C1 segment of cervical spinal cord (tissue), 14 donors: ENCODE data around the gene DCT.
A peak's percentile ranks its signal among the peaks of the same experiment; 100 is the strongest.
"Not testable (repeated sequence)": the region's sequence is repeated elsewhere in the genome, so short reads cannot be mapped to it uniquely, and the experiment has no call there.

Source experiments
- DNase-seq, 14 donors: peaks; one replicate each; lab custom pipeline; 2025; lab: John Stamatoyannopoulos, UW

Gene DCT

GRCh38 chr13:94479616-94480015 lies at the start of gene DCT:
Gene DCT, minus strand, starts transcription at chr13:94479682. Its CDS starts 427 bp downstream, at chr13:94479255.
- no peak for DNase-seq

DNA sequence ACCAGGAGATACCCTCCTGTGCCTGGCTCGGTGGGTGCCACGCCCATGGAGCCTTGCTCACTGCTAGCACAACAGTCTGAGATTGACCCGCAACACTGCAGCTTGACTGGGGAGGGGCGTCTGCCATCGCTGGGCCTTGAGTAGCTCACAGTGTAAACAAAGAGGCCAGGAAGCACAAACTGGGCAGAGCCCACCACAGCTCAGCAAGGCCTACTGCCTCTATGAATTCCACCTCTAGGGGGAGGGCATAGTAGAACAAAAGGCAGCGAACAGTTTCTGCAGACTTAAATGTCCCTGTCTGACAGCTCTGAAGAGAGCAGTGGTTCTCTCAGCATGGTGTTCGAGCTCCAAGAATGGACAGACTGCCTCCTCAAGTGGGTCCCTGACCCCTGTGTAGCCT lies 47.5 kb upstream of the DCT start:
- not testable (repeated sequence) for DNase-seq

DNA sequence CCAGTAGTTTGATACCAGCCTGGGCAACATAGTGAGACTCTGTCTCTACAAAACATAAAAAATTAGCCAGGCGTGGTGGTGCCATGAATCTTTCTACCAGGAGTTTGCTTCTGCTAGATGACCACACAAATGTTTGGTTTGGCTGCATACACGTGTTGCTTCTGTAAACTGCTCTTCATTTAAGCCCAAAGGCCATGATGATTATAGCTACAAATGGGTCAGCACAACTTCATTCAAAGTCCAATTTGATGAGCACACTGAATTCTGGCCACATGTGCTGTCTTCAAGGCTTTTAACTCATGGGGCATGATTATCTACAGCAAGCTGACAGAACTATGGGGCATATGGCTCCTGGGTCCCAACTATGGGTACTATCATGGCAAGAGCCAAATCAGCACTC lies 46.3 kb upstream of the DCT start:
- DNase-seq: no peak

- no peak for DNase-seq
These were observed 44.9 kb upstream of the DCT start for GRCh38 chr13:94524407-94524806.

DNA sequence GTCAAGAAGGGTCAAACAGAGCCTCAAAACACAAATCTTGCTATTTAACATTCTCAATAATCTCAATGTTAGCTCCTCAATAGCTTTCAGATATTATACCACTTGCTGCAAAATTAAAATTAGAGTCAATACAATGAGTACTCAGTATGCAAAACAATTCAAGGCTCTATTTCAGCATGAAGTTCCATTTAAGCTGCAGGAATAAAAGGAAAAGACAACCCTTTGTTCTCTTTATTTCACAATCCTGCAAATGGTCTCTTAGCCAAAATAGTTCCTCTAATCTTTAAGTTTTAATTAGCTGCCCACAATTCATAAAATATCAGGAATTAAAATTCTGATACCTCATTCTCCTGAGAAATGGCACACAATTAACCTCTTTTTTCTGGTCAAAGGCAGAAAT lies 40.5 kb upstream of the DCT start:
- no peak for DNase-seq

DNA sequence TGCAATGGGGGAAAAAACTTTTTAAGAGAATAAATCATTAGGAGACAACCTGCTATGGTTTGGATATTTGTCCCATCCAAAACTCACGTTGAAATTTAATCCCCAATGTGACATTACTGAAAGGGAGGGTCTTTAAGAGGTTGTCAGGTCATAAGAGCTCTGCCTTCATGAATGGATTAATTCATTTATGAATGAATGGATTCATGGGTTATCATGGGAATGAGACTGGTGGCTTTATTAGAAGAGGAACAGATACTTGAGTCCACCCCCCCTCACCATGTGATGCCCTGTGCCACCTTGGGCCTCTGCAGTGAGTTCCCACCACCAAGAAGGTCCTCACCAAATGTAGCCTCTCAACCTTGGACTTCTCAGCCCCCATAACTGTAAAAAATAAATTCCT lies 37.0 kb upstream of the DCT start:
- DNase-seq: no peak

DNA sequence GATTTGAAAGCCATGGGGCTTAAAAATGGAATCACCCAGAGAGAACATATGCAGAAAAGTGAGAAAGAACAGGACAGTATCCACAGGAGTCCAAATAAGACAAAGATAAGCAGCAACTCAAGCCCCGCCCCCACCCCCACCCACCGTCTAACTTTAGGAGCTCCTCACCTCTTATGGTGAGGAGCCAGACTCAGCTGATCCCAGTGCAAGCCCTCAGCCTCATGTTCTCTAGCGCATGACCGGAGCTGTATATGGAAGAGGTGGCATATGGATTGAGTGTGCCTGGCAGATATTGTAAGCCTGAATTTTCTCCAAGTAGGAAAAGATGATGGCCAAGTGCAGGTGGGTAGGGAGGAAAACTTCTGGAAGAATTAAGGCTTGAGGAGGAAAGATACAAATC lies 36.4 kb upstream of the DCT start:
- DNase-seq: no peak

GRCh38 chr13:94515374-94515773 lies 35.9 kb upstream of the DCT start:
- DNase-seq: no peak

- no peak for DNase-seq
These were observed 33.5 kb upstream of the DCT start for GRCh38 chr13:94513026-94513425.

GRCh38 chr13:94505730-94506129 lies 26.2 kb upstream of the DCT start:
- DNase-seq: no peak

- no peak for DNase-seq
These were observed 24.4 kb upstream of the DCT start for GRCh38 chr13:94503851-94504250.

DNA sequence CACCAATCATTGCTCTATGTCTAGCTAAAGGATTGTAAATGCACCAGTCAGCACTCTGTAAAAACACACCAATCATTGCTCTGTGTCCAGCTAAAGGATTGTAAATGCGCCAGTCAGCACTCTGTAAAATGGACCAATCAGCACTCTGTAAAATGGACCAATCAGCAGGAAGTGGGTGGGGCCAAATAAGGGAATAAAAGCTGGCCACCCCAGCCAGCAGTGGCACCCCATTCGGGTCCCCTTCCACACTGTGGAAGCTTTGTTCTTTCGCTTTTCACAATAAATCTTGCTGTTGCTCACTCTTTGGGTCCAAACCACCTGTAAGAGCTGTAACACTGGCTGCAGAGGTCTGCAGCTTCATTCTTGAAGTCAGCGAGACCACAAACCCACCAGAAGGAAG lies 19.3 kb upstream of the DCT start:
- DNase-seq: not testable (repeated sequence)

- peak in 1 of 14 donors; percentile 22 for DNase-seq
These were observed 16.3 kb upstream of the DCT start for GRCh38 chr13:94495806-94496205.

- DNase-seq: no peak
These were observed 14.5 kb upstream of the DCT start for GRCh38 chr13:94494026-94494425.

GRCh38 chr13:94487043-94487442 lies 7.6 kb upstream of the DCT start:
- DNase-seq: no peak

DNA sequence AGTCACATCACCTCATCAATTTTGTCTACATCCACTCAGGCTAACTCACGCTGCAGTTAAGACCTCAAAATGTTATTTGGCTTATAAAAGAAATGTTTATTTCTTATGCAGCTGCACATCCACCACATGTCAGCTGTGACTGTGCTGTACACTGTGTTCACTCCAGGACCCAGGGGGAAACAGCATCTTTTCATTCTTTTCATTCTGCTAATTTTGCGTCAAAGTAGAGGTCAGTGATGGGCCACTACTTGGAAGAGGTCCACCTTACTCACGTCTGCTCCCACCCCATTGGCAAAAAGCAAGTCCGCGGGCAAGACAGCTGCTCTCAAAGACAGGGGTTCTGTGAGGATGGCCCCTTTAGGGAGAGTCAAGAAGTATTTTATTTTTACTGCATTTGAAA lies 4.5 kb upstream of the DCT start:
- no peak for DNase-seq

DNA sequence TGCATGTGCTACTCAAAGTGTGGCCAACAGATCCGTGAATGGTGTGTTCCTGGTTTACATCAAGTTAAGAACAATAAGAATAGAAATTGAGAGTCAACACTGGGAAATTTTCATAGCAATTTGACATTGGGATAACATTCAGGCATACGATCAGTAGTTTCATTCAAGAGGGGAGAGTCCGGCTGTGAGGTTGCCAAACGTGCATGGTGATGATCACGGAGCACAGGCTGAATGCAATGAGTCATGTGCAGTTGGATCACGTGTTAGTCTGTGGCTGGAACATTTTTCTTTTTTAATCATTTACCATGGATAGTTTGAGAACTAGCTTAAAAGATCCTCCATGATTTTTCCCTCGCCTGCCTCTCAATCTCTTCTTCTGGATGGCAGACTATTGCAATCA lies 2.5 kb upstream of the DCT start:
- no peak for DNase-seq

DNA sequence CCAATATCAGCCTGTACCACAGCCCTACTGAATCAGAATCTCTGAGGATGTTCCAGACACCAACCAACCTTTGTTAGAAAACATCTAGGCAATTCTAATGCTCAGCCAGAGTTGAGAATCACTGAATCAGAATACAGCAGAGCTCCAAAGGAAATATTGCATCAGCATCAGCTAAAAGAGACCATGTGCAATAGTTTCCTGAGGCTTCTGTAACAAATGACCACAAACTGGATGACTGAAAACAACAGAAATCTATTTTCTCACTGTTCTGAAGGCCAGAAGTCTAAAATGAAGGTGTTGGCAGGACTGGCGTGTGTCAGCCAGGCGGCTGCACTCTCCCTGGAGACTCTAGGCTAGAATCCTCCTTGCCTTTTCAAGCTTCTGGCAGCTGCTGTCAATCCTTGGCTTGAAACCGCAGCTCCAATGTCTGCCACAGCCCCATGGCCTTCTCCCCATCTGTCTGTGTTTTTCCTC lies 1.2 kb upstream of the DCT start:
- peak in 2 of 14 donors; percentile 9 to 34 for DNase-seq

DNA sequence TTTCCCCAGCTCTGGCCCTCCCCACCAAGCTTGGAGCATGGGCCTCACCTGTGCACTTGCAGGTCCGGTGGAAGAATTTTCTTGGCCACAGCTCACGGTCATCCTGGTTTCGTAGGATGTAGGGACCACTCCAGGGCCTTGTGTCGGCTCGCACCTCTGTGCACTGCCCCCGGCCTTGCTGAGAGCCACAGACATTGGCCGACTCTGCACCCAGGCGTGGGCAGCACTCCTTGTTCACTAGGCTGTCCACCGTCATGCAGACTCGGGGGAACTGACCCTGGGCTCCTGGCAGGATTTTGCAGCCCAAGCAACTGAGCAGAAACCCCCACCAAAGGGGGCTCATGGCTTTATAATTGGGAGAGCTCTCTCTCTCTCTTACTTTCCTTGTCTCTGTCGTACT lies 569 bp downstream of the DCT start:
- no peak for DNase-seq

DNA sequence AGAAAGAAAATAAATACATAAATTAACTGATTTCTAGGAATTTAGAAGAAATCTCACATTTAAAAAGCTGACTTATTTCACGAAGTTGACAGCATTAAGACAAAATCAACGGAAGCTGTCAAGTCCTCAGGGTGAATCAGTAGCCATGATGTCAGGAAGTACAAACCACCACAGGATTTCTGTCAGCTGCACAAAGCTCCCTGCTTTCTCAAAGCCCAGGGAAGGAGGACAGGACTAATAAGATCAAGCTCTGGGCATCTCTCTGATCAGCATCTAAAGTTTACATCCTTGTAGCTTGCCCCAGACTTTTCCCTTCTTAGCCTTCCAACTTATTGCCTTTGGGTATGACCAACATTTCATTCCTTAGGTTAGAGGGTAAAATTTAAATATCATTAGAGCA lies 9.4 kb downstream of the DCT start:
- no peak for DNase-seq

DNA sequence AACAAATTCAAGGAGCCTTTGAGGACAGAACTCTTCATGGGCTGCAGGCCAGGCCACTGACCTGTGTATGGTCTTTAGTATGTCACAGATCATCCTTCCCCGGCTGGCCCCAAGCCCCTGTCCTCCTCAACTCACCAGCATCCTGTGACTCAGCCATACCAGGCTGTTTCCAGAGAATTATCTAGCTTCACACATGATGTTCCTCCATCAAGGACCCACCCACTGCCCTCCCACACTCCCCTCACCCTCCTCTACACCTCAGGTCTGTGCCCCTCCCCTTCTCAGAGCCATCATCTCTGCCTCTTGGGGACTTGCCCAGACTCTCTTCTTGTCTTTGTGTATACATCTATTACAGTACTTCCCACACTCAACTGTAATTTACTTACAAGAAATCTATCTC lies 14.7 kb downstream of the DCT start:
- no peak for DNase-seq

DNA sequence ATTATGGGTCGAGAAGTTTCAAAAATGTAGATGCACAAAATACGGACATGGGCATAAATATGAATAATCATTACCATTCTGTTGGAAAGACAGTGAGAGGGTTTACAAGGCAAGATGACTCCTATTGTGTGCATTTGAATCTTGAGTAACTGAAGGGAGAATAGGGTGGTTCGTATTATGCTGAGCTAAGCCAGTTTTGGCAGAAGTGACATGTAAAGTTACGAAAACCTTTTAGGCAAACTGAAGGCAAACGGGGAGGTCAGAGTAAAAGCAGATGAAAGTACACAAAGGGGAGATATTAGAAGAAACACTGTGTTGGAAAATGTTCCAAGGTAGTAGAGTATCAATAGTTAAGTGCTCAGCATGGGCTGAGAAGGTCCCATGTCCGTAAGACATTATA lies 16.8 kb downstream of the DCT start:
- no peak for DNase-seq

- no peak for DNase-seq
These were observed 20.4 kb downstream of the DCT start for GRCh38 chr13:94459116-94459515.

GRCh38 chr13:94455414-94455813 lies 24.1 kb downstream of the DCT start:
- DNase-seq: no peak

GRCh38 chr13:94454906-94455305 lies 24.6 kb downstream of the DCT start:
- no peak for DNase-seq
